Measurements from ENCODE around the gene CDS2. TPM values are rescaled to one million over a fixed set of nuclear protein-coding genes. Genes with fewer than 3 reads are reported as not detected.

CDS2 gene
- total and polyA plus RNA-seq, 2 of the 13 experiments (the other 11 are each of a cell fraction or from before 2014, with no cell fraction given): 81.3 to 153 TPM

GRCh38 chr20:5122873-5123260 lies 3.9 kb upstream of the CDS2 start:
- Histone ChIP-seq H3K9ac (ENCODE audit: insufficient read depth, low read depth, low read length) (no peak overlapping the region), H3K4me1 (ENCODE audit: insufficient read depth, low read length) (peaks cover 36% of the 10 kb centered on the region), H3K4me2 (ENCODE audit: low read depth, low read length) (no peak overlapping the region), H4K20me1 (ENCODE audit: insufficient read depth, low read length) (peaks cover 14% of the 10 kb centered on the region), H3K4me3 (replicated peaks in 1 of 3; ENCODE audit: insufficient read depth in 1 of 3, low read depth in 2 of 3, low read length in 3 of 3) (no peak overlapping the region), H2AFZ (ENCODE audit: low read length) (no peak overlapping the region), H3K9me3 (ENCODE audit: low read length) (no peaks in the 10 kb centered on the region), H3K79me2 (ENCODE audit: insufficient read depth, low read length) (peaks cover 26% of the 10 kb centered on the region), H3K36me3 (replicated peaks in 1 of 2; ENCODE audit: control insufficient read depth in 1 of 2, insufficient read depth in 2 of 2, low read length in 2 of 2) (peaks cover 0 to 7% of the 10 kb centered on the region in 2 experiments; a peak in 2 of 5 replicates), H3K27ac (ENCODE audit: extremely low read length, insufficient read depth, low read length) (no peak overlapping the region), H3K27me3 (ENCODE audit: control insufficient read depth in 1 of 2, insufficient read depth in 2 of 2, low read length in 2 of 2) (no peaks in the 10 kb centered on the region; a peak in 1 of 5 replicates)
- ChIA-PET CTCF (ENCODE audit: low intra/inter-chr PET ratio, low total read pairs) (no interaction called here), POLR2A (no interaction called here)
- BruUV-seq (replicated peaks): no TSS peak
- TF ChIP-seq ZBTB46 (CRISPR knock-in tag; IDR thresholded peaks at IDR 0.05; ENCODE audit: borderline replicate concordance): no peak
- TF ChIP-seq ZBTB7A (CRISPR knock-in tag; IDR thresholded peaks at IDR 0.05): no peak
- no peak for TF ChIP-seq ZNF737 (CRISPR knock-in tag; IDR thresholded peaks at IDR 0.05; ENCODE audit: borderline replicate concordance)
- FAIRE-seq (no peak), ATAC-seq (no peak), DNase-seq (ENCODE audit: low spot score) (no peak)
- in situ Hi-C loops (cut with HindIII; ENCODE audit: extremely low pct_ligation_motif_present, low pct_unique_long_range_greater_than_20kb) (no loop called here), intact Hi-C loops (cut with micrococcal nuclease; ENCODE audit: unreplicated experiment) (no loop called here)
- 98% methylated on average over 1 of the region's 1 CpG for WGBS (ENCODE audit: low lambda C conversion rate)

- intact Hi-C loops (cut with micrococcal nuclease; ENCODE audit: unreplicated experiment): loop anchor here (5.0 kb wide), 1 partner anchor 45 kb away; no protein-coding TSS in a partner anchor
- peak overlapping the region; percentile 91 for H3K4me2 ChIP-seq (ENCODE audit: low read depth, low read length)
- H3K79me2 ChIP-seq (ENCODE audit: insufficient read depth, low read length): peaks cover 48% of the 10 kb centered on the region
- no peaks in the 10 kb centered on the region; a peak in 1 of 5 replicates for H3K27me3 ChIP-seq (ENCODE audit: control insufficient read depth in 1 of 2, insufficient read depth in 2 of 2, low read length in 2 of 2)
- peak overlapping the region; percentile 80 for H3K9ac ChIP-seq (ENCODE audit: insufficient read depth, low read depth, low read length)
- H3K4me1 ChIP-seq (ENCODE audit: insufficient read depth, low read length): peaks cover 33% of the 10 kb centered on the region
- H2AFZ ChIP-seq (ENCODE audit: low read length): peak overlapping the region; percentile 57
- no TSS peak for BruUV-seq (replicated peaks)
- peak overlapping the region; percentile 62 to 96 (median 75) for H3K4me3 ChIP-seq (replicated peaks in 1 of 3; ENCODE audit: insufficient read depth in 1 of 3, low read depth in 2 of 3, low read length in 3 of 3)
- in situ Hi-C loops (cut with HindIII; ENCODE audit: extremely low pct_ligation_motif_present, low pct_unique_long_range_greater_than_20kb): loop anchor here (5.0 kb wide), 1 partner anchor 60 kb away; no protein-coding TSS in a partner anchor
- H4K20me1 ChIP-seq (ENCODE audit: insufficient read depth, low read length): no peaks in the 10 kb centered on the region; the same call in 1 of the 2 replicates
- no peak for FAIRE-seq
- H3K36me3 ChIP-seq (replicated peaks in 1 of 2; ENCODE audit: control insufficient read depth in 1 of 2, insufficient read depth in 2 of 2, low read length in 2 of 2): no peaks in the 10 kb centered on the region; a peak in 1 of 5 replicates
- DNase-seq (ENCODE audit: low spot score): peak; percentile 54
- H3K9me3 ChIP-seq (ENCODE audit: low read length): no peaks in the 10 kb centered on the region
- ChIA-PET CTCF (ENCODE audit: low intra/inter-chr PET ratio, low total read pairs) (interaction anchor here (4.3 kb wide), 1 partner anchor 65 kb away, joined by 97 read pairs; no protein-coding TSS in a partner anchor), POLR2A (interaction anchor here (0.9 to 5.3 kb wide), 23 partner anchors 8 to 387 kb away, joined by 3 to 176 read pairs (median 6); no protein-coding TSS in a partner anchor)
- ATAC-seq: peak; percentile 63
- WGBS (ENCODE audit: low lambda C conversion rate): under 1% methylated on average over 20 of the region's 44 CpGs
- H3K27ac ChIP-seq (ENCODE audit: extremely low read length, insufficient read depth, low read length): peak overlapping the region; percentile 76
- TF ChIP-seq HNF1A (IDR thresholded peaks at IDR 0.05; ENCODE audit: low read depth) (no peak), HNF1A (CRISPR knock-in tag; IDR thresholded peaks at IDR 0.05; ENCODE audit: borderline replicate concordance) (0 out of 2 replicates have a peak, but pooled peaks have one; percentile 5), SIN3A (IDR thresholded peaks at IDR 0.05; ENCODE audit: borderline replicate concordance, low read depth, low read length) (peak; percentile 72; the same call in 1 of the 2 replicates), REL (CRISPR knock-in tag; conservative IDR thresholded peaks at IDR 0.05) (0 out of 2 replicates have a peak, but pooled peaks have one; percentile 20), ZNF563 (CRISPR knock-in tag; IDR thresholded peaks at IDR 0.05) (0 out of 2 replicates have a peak, but pooled peaks have one; percentile 94), ATF7-NPFF (CRISPR knock-in tag; IDR thresholded peaks at IDR 0.05; ENCODE audit: low read depth) (no peak), ZNF850 (CRISPR knock-in tag; conservative IDR thresholded peaks at IDR 0.05) (0 out of 2 replicates have a peak, but pooled peaks have one; percentile 9), MEF2D (CRISPR knock-in tag; IDR thresholded peaks at IDR 0.05) (peak; percentile 51; the same call in 1 of the 2 replicates)
These were observed 523 bp downstream of the CDS2 start for GRCh38 chr20:5127204-5127858.

Measured in HepG2 (cell line).